HepG2 (cell line): Measurements from ENCODE around the gene MEX3B. TPM values are rescaled to one million over a fixed set of nuclear protein-coding genes. Genes with fewer than 3 reads are reported as not detected.

Experiments used
- ATAC-seq: fragments of 200-7000 bp; cut with Tn5 transposase; 3 replicates; pipeline ENCODE4 v1.9.1; 2020; ENCODE audit warnings: mild to moderate bottlenecking, moderate library complexity
- BruUV-seq: library from RNA; stranded (reverse); fragments of 400-500 nt; replicated peaks from 2 replicates; lab custom pipeline; 2021; lab: Mats Ljungman, UMichigan
- CTCF ChIA-PET: fragments of 300-600 bp; formaldehyde crosslinking; extraction: SDS; loops from one replicate; lab custom pipeline; 2021; ENCODE audit warnings: low total read pairs, inconsistent platforms, low intra/inter-chr PET ratio; lab: Yijun Ruan, JAX
- POLR2A ChIA-PET: fragments of 350-600 bp; sonication (Branson Sonifier 250); formaldehyde crosslinking; loops from one replicate; lab custom pipeline; 2020; ENCODE audit warnings: antibody characterized with exemption, inconsistent platforms; lab: Yijun Ruan, JAX
- DNase-seq: peaks from one replicate; pipeline ENCODE4 v3.0.0-alpha.2; 2015; ENCODE audit warnings: low spot score
- FAIRE-seq: peaks from 3 replicates; lab custom pipeline; 2011; peaks lifted over from hg19 to GRCh38; lab: Jason Lieb, UNC
- H2AFZ ChIP-seq: one replicate; pipeline ENCODE4 v1.6.1; 2011; ENCODE audit warnings: low read length, inconsistent platforms
- H3K27ac ChIP-seq: fragments of 300-600 bp; 3 replicates; pipeline ENCODE4 v1.8.0; 2011; ENCODE audit warnings: mixed run types, mild to moderate bottlenecking, mixed read lengths, low read length, inconsistent platforms; ENCODE audit not compliant: insufficient read depth; ENCODE audit errors: extremely low read length
- H3K27me3 ChIP-seq, 2 experiments: fragments of 200-600 bp in 1 of 2; 2 replicates in 1 of 2; 3 replicates in 1 of 2; pipeline versions ENCODE4 v1.6.0 to v1.8.0; 2011; ENCODE audit warnings: low read length in 2 of 2, mild to moderate bottlenecking in 2 of 2, moderate library complexity in 2 of 2, inconsistent platforms in 1 of 2; ENCODE audit not compliant: insufficient read depth in 2 of 2, control insufficient read depth in 1 of 2
- H3K36me3 ChIP-seq, 2 experiments: fragments of 200-600 bp in 1 of 2; replicated peaks in 1 of 2; 2 replicates in 1 of 2; 3 replicates in 1 of 2; pipeline versions ENCODE4 v1.5.1 to v1.8.0; 2011; ENCODE audit warnings: low read length in 2 of 2, inconsistent platforms in 1 of 2; ENCODE audit not compliant: insufficient read depth in 2 of 2, control insufficient read depth in 1 of 2
- H3K4me1 ChIP-seq: 2 replicates; pipeline ENCODE4 v1.5.1; 2012; ENCODE audit warnings: low read length, inconsistent platforms; ENCODE audit not compliant: insufficient read depth
- H3K4me2 ChIP-seq: 2 replicates; pipeline ENCODE4 v1.6.0; 2011; ENCODE audit warnings: low read depth, low read length, inconsistent platforms
- H3K4me3 ChIP-seq, 3 experiments: fragments of 200-600 bp in 1 of 3; sonication (generic), shearing (Covaris generic) in 1 of 3; replicated peaks in 1 of 3; 2 replicates each; pipeline ENCODE4 v1.5.1; 2011 to 2016; ENCODE audit warnings: low read length in 3 of 3, inconsistent platforms in 2 of 3, low read depth in 2 of 3, mild to moderate bottlenecking in 2 of 3, control low read depth in 1 of 3, mixed read lengths in 1 of 3; ENCODE audit not compliant: insufficient read depth in 1 of 3
- H3K79me2 ChIP-seq: one replicate; pipeline ENCODE4 v1.6.1; 2011; ENCODE audit warnings: low read length, inconsistent platforms; ENCODE audit not compliant: insufficient read depth
- H3K9ac ChIP-seq: 2 replicates; pipeline ENCODE4 v1.6.0; 2011; ENCODE audit warnings: mild to moderate bottlenecking, low read depth, low read length, inconsistent platforms; ENCODE audit not compliant: insufficient read depth
- H3K9me3 ChIP-seq: 2 replicates; pipeline ENCODE4 v1.5.1; 2012; ENCODE audit warnings: mild to moderate bottlenecking, low read length
- H4K20me1 ChIP-seq: 2 replicates; pipeline ENCODE4 v1.6.0; 2011; ENCODE audit warnings: inconsistent platforms, mild to moderate bottlenecking, low read length, moderate library complexity; ENCODE audit not compliant: insufficient read depth
- ARID3A ChIP-seq: IDR thresholded peaks from 2 replicates; pipeline ENCODE4 v1.6.1; 2012; ENCODE audit warnings: low read depth, low read length, improper control_type of control experiment
- FOSL1 ChIP-seq: sonication (generic); formaldehyde crosslinking; IDR thresholded peaks from 2 replicates; pipeline ENCODE4 v1.9.0; 2021; ENCODE audit warnings: missing genetic modification reagents, borderline replicate concordance
- FOXO4 ChIP-seq: sonication (generic); formaldehyde crosslinking; conservative IDR thresholded peaks from 2 replicates; pipeline ENCODE4 v1.8.1; 2023; ENCODE audit warnings: missing genetic modification reagents
- GABPB1 ChIP-seq: IDR thresholded peaks from 2 replicates; pipeline ENCODE4 v1.6.1; 2016; ENCODE audit warnings: mild to moderate bottlenecking, missing genetic modification reagents, moderate library complexity, missing compliant biosample characterization
- PCBP1 ChIP-seq: fragments of 200-400 bp; formaldehyde crosslinking; IDR thresholded peaks from 2 replicates; pipeline ENCODE4 v1.6.1; 2017; ENCODE audit warnings: mild to moderate bottlenecking, low read depth, low read length, borderline replicate concordance
- SMARCE1 ChIP-seq: fragments of 450-650 bp; IDR thresholded peaks from 2 replicates; pipeline ENCODE4 v1.6.1; 2017; ENCODE audit warnings: borderline replicate concordance
- SRSF4 ChIP-seq: fragments of 200-400 bp; formaldehyde crosslinking; IDR thresholded peaks from one replicate; pipeline ENCODE4 v1.6.1; 2018; ENCODE audit warnings: mild to moderate bottlenecking, low read depth, low read length, moderate library complexity; ENCODE audit not compliant: poor library complexity, severe bottlenecking
- SYNCRIP ChIP-seq: fragments of 200-400 bp; formaldehyde crosslinking; IDR thresholded peaks from 2 replicates; pipeline ENCODE4 v1.6.1; 2018; ENCODE audit warnings: mild to moderate bottlenecking, low read depth, low read length; ENCODE audit not compliant: insufficient read depth
- TRIM22 ChIP-seq: fragments of 450-650 bp; IDR thresholded peaks from 2 replicates; pipeline ENCODE4 v1.6.1; 2017
- TRIM24 ChIP-seq: sonication (generic); formaldehyde crosslinking; IDR thresholded peaks from 2 replicates; pipeline ENCODE4 v1.8.0; 2022; ENCODE audit warnings: mild to moderate bottlenecking, missing genetic modification reagents
- U2AF1 ChIP-seq: fragments of 200-400 bp; formaldehyde crosslinking; optimal IDR thresholded peaks from 2 replicates; pipeline ENCODE3; 2017; ENCODE audit warnings: mild to moderate bottlenecking, low read depth, low read length
- ZC3H4 ChIP-seq: sonication (generic); formaldehyde crosslinking; IDR thresholded peaks from 2 replicates; pipeline ENCODE4 v1.4.0; 2020; ENCODE audit warnings: missing genetic modification reagents, borderline replicate concordance
- ZNF33B ChIP-seq: sonication (generic); formaldehyde crosslinking; IDR thresholded peaks from 2 replicates; pipeline ENCODE4 v1.5.1; 2020; ENCODE audit warnings: mild to moderate bottlenecking, missing genetic modification reagents
- ZNF430 ChIP-seq: sonication (generic); formaldehyde crosslinking; IDR thresholded peaks from 2 replicates; pipeline ENCODE4 v1.9.0; 2021; ENCODE audit warnings: mild to moderate bottlenecking, missing genetic modification reagents
- ZNF546 ChIP-seq: sonication (generic); formaldehyde crosslinking; conservative IDR thresholded peaks from 2 replicates; pipeline ENCODE4 v1.8.1; 2023; ENCODE audit warnings: mild to moderate bottlenecking, missing genetic modification reagents
- ZSCAN29 ChIP-seq: sonication (generic); formaldehyde crosslinking; conservative IDR thresholded peaks from 2 replicates; pipeline ENCODE4 v1.4.0; 2020; ENCODE audit warnings: mild to moderate bottlenecking, missing genetic modification reagents
- WGBS: methylation state at CpG from one replicate; pipeline ENCODE4 v1.1.6; 2017; ENCODE audit warnings: low lambda C conversion rate; 5-methylcytosine and 5-hydroxymethylcytosine counted together
- in situ Hi-C: cut with HindIII; loops from 2 replicates; pipeline ENCODE4 v1.10.0; 2017; ENCODE audit warnings: low pct_unique_long_range_greater_than_20kb; ENCODE audit not compliant: extremely low pct_ligation_motif_present
- intact Hi-C: fragments of 100-400 bp; cut with micrococcal nuclease; formaldehyde crosslinking; loops from one replicate; pipeline ENCODE4 v1.10.0; 2022; ENCODE audit not compliant: unreplicated experiment
- polyA plus RNA-seq, 8 experiments: library from polyadenylated mRNA; depleted of rRNA in 3 of 8; stranded (reverse) in 7 of 8; unstranded in 1 of 8; fragments of >200 nt; fragmentation: Illumina TruSeq in 4 of 8; extraction: Trizol in 4 of 8; gene quantifications; 2 replicates each; pipeline versions ENCODE4 v1.2.1 to v1.2.3, GENCODE V29; 2011 to 2016; ENCODE audit warnings: low read depth in 4 of 8, missing spikeins in 1 of 8, mixed read lengths in 1 of 8; ENCODE audit not compliant: insufficient read depth in 1 of 8
- total RNA-seq, 5 experiments: library from RNA; depleted of rRNA; stranded (reverse); fragments of >200 nt; fragmentation: Illumina TruSeq; extraction: Trizol; gene quantifications; 2 replicates each; pipeline ENCODE4 v1.2.3, GENCODE V29; 2016; ENCODE audit warnings: low read depth in 1 of 5

The MEX3B gene
- total and polyA plus RNA-seq, 2 of the 13 experiments (the other 11 are each of a cell fraction or from before 2014, with no cell fraction given), result 0.48 to 0.62 TPM

GRCh38 chr15:82086243-82086995 is 40.6 kb upstream of the MEX3B start (continued):
- TF ChIP-seq ARID3A (no peak), ZNF546 (no peak), GABPB1 (CRISPR knock-in tag) (no peak)
- TF ChIP-seq, all 625 proteins: peak for 0

- Histone ChIP-seq H3K27ac (no peak overlapping the region), H3K4me1 (no peaks in the 10 kb centered on the region), H3K27me3 (peaks cover 0 to 15% of the 10 kb centered on the region in 2 experiments; a peak in 2 of 5 replicates), H3K4me2 (no peak overlapping the region)
- no peak; the same call in 2 of the 3 replicates for ATAC-seq
- no peak for DNase-seq
- CTCF ChIA-PET, result no interaction called here
- 6% methylated on average over 10 of the region's 14 CpGs for WGBS
- TF ChIP-seq ZNF33B (no peak), SMARCE1 (no peak), U2AF1 (no peak), TRIM24 (CRISPR knock-in tag) (no peak), SYNCRIP (no peak), TRIM22 (no peak), SRSF4 (no peak), FOSL1 (CRISPR knock-in tag) (no peak), FOXO4 (no peak), ZC3H4 (CRISPR knock-in tag) (no peak), ZSCAN29 (CRISPR knock-in tag) (no peak), PCBP1 (no peak), ZNF430 (CRISPR knock-in tag) (no peak)
- TF ChIP-seq, all 625 proteins: peak for 0
- no TSS peak for BruUV-seq
- FAIRE-seq, result no peak
- Histone ChIP-seq H3K9ac (no peak overlapping the region), H3K36me3 (no peaks in the 10 kb centered on the region), H4K20me1 (no peaks in the 10 kb centered on the region), H3K4me3 (no peak overlapping the region), H3K9me3 (no peaks in the 10 kb centered on the region), H3K79me2 (no peaks in the 10 kb centered on the region), H2AFZ (no peak overlapping the region)
- intact Hi-C loops, result no loop called here
- in situ Hi-C loops, result no loop called here
- POLR2A ChIA-PET, result no interaction called here
Observed at GRCh38 chr15:82081914-82082762, 36.3 kb upstream of the MEX3B start.
